ENCODE results near the gene IL2.

The IL2 gene

GRCh38 chr4:122456231-122457116 lies at the start of gene IL2:
IL2 (minus strand) TSS chr4:122456725; CDS start chr4:122456440, 285 bp downstream.
- no peak for DNase-seq (ENCODE audit: low read depth)

DNA sequence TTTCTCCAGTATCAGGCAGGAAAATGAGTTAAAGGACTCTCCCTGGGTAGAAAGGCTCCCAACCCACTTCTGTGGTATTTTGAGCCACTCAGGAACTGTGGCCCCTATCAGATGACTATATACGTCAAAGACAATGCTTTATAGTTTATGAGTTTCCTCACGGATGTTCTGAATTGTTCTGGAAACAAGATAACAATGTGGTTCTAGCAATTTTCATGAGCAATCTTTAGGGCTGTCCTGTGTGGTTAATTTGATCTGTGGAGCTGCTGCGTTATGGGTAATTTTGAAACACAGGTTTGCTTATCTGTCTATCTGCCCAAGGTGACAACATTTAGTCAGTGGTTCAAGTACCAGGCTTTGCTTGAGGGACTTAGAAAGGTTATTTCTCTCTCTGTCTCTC lies 46.7 kb upstream of the IL2 start:
- DNase-seq (ENCODE audit: low read depth) = no peak

DNA sequence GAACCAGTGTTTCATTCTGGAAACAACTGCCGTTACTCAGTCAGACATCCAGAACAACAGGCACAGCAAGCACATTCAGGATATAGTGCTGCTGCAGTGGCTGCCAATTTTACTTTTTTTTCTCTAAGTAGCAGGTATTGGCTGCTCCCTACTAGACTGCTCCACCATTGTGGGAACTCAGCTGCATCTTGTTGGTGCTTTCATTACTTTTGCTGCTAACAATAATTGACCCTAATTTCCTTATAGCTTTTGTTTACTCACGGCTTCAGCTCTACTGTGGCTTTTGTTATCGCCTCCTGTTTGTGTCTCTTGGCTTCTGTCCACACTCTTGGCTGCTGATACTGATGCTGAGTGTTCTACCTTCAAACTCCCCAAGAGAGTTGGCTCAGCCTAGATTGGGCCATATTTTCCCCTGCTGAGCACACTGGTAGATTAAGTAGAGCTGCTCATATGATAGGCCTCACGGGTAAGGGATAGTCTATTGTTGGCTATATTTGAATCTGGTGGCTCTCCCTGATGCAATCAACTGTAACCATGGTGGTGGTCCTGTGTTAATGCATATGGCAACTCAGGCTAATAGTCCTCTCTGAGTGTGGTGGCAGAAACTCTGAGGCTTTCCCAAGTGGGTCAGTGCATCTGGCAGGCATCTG lies 44.5 kb upstream of the IL2 start:
- no peak for DNase-seq (ENCODE audit: low read depth)

- DNase-seq (ENCODE audit: low read depth) = no peak
Measured at GRCh38 chr4:122489061-122489460, 32.5 kb upstream of the IL2 start.

- DNase-seq (ENCODE audit: low read depth) = no peak
Measured at GRCh38 chr4:122483481-122483880, 27.0 kb upstream of the IL2 start.

GRCh38 chr4:122481766-122482405 lies 25.4 kb upstream of the IL2 start:
- DNase-seq (ENCODE audit: low read depth) = peak; percentile 10

DNA sequence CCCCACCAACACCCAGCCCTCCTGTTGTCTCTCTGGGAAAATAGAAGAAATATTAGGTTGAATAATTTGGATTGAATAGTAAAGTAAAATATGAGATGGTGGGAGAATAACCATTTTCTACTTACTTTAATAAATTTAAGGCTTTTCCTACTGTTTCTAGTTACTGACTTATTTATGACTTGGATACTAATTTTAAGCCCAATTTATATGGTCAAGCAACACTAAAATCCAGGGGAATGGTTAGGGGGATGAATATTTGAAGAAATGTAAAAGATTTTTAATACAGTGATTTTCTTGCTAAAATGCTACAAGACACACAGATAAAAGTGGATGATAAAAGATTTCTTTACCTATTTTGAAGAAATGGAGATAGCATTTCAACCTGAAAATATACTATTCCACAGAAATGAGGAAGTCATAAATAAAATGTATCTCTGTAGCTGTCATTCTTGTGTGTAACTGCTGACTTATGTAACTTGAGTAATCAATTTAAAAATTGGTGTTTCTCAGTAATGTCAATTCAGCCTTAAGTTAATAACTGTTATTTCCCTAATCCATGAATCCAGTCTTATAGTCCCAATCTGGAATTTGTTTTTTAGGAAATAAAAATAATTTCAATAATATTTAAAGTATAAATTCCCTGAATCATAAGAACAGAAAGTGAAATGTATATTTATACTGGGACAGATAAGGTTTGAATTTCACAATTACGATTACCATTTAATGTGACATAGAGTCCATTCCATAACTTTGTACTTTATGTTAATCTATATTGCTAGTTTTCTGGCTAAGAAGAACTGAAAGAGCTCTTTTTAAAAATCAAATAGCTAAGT lies 24.3 kb upstream of the IL2 start:
- DNase-seq (ENCODE audit: low read depth) = no peak

GRCh38 chr4:122479935-122480416 lies 23.5 kb upstream of the IL2 start:
- no peak for DNase-seq (ENCODE audit: low read depth)

DNA sequence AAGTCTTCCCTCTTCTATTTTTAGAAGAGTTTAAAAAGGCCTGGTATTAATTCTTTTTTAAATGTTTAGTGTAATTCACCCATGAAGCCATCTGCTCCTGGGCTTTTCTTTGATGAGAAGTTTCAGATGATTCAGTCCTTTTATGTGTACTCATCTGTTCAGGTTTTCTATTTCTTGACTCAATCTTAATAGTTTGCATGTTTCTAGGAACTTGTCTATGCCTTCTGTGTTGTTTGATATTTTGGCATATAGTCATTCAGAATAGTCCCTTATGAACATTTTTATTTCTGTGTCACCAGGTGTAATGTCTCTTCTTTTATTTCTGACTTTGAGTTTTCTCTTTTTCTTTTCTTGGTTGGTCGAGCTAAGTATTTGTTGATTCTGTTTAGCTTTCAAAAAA lies 20.2 kb upstream of the IL2 start:
- DNase-seq (ENCODE audit: low read depth) = no peak

DNA sequence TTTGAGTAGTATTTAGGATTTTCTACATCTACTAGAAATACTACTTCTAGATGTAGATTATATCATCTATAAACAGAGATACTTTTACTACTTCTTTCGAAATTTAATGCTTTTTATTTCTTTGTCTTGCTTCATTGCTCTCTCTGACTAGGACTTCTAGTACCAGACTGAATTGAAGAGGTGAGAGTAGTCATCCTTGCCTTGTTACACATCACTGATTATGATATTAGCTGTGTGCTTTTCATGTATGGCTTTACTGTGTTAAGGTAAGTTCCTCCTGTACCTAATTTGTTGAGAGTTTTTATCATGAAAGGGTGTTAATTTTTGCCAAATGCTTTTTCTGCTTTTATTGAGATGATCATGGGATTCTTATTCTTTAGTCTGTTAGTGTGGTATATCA lies 19.6 kb upstream of the IL2 start:
- no peak for DNase-seq (ENCODE audit: low read depth)

DNA sequence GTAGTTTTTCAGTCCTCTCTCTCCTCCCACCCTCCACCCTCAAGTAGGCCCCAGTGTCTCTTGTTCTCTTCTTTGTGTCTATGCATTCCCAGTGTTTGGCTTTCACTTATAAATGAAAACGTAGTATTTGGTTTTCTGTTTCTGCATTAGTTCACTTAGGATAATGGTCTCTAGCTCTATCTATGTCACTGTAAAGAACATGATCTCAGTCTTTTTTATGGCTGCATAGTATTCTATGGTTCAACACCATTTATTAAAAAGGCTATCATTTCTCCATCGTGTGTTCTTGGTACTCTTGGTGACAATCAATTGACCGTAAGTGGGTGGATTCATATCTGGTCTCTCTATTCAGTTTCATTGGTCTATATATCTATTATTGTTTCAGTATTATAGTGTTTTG lies 18.7 kb upstream of the IL2 start:
- no peak for DNase-seq (ENCODE audit: low read depth)

- no peak for DNase-seq (ENCODE audit: low read depth)
Measured at GRCh38 chr4:122469457-122469856, 12.9 kb upstream of the IL2 start.

- no peak for DNase-seq (ENCODE audit: low read depth)
Measured at GRCh38 chr4:122458625-122459024, 2.1 kb upstream of the IL2 start.

- DNase-seq (ENCODE audit: low read depth) = no peak
Measured at GRCh38 chr4:122453384-122453995, 3.0 kb downstream of the IL2 start.

DNA sequence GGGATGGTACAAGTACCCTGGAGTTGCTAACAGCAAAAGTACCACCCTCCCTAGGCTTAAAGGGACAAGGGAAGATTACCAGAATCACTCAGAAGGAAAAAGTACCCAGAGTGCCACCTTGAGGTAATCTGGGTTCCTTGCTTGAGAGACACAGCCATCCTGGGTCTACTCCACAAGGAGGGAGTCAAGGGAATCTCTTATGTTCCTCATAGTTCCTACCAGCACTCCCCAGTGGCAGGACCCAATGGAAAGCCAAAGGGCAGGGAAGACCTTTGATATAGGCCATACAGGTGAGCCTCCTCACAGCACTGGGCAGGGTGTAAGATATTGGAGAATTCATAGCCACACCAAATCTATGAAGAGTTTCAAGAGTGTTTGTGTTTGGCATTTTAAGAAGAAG lies 5.7 kb downstream of the IL2 start:
- DNase-seq (ENCODE audit: low read depth) = peak; percentile 3

DNA sequence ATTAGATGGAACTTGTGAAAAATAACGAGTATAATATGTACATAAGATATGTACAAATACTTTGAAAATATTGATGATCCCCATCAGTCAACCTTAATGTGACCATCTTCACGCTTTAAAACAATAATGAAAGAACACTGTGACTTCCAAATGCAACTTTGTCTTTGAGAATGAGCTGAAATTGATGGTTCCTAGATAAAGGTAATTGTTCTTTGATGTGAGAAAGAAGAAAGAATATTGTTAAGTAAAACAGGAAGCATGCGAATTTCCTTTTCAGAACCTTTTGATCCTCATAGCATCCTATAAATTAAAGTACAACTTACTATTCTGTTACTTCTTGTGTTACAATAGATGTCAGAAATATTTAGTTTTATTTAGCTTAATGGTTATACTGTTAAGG lies 22.2 kb downstream of the IL2 start:
- no peak for DNase-seq (ENCODE audit: low read depth)

GRCh38 chr4:122431351-122431750 lies 25.2 kb downstream of the IL2 start:
- DNase-seq (ENCODE audit: low read depth) = no peak

DNA sequence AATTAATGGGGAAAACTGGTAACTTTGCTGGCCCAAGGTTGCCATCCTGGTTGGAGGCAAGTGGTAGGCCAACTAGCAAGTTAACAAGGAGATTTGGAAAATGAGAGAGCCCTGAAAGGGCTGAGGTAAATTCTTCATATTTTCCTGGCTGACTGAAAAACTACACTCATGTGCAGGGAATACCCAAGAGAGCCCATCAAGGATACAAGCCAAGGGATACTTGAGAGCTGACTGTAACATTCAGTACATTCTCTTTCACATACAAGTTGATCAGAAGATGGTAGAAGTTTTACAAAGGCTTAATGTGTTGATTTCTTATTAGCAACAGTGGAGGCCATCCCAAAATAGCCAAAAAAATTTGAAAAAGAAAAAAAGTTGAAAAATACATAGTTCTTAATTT lies 33.3 kb downstream of the IL2 start:
- peak; percentile 38 for DNase-seq (ENCODE audit: low read depth)

GRCh38 chr4:122412547-122412946 lies 44.0 kb downstream of the IL2 start:
- DNase-seq (ENCODE audit: low read depth) = no peak

GRCh38 chr4:122403861-122404260 lies 52.7 kb downstream of the IL2 start:
- DNase-seq (ENCODE audit: low read depth) = no peak

Data from fibroblast of gingiva (primary cell).